Vagina (tissue), 2 donors: ENCODE results near the gene APOBEC3H.

Experiments used
- POLR2AphosphoS5 ChIP-seq, 2 donors: sonication (generic); formaldehyde crosslinking; IDR thresholded peaks; one replicate each; pipeline ENCODE4 v1.9.0; 2017; ENCODE audit warnings: antibody characterized with exemption in 2 of 2, mild to moderate bottlenecking in 2 of 2, low read depth in 1 of 2; ENCODE audit not compliant: insufficient read depth in 1 of 2
- TF ChIP-seq, protein P1 (sequence below), 3 experiments: fragments of 450-650 bp in 2 of 3; fragments of 200-600 bp in 1 of 3; sonication (generic) in 1 of 3; IDR thresholded peaks; one replicate each; pipeline ENCODE4 v1.5.1; 2017 to 2019; ENCODE audit warnings: antibody characterized with exemption in 3 of 3, mild to moderate bottlenecking in 2 of 3, moderate library complexity in 2 of 3

DNA sequence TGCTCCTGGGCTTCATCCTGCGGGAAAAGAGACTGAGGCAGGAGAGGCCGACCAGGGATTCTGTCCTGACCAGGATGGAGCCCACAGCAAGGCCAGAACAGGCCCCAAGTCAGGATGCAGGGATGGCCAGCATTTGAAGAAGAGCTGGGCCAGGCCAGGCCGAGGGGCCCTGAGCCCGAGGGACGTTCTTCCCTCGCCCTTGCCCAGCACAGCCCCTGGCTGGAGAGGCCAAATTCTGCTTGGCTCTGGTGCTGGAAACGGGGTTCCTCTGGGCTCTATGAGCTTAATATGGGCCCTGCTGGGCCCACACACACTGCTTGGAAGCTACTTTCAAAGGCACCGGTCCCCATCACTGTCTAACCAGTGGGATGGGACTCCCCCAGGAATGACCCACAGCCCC, 12.4 kb upstream of the APOBEC3H start:
- TF ChIP-seq, protein P1, sequence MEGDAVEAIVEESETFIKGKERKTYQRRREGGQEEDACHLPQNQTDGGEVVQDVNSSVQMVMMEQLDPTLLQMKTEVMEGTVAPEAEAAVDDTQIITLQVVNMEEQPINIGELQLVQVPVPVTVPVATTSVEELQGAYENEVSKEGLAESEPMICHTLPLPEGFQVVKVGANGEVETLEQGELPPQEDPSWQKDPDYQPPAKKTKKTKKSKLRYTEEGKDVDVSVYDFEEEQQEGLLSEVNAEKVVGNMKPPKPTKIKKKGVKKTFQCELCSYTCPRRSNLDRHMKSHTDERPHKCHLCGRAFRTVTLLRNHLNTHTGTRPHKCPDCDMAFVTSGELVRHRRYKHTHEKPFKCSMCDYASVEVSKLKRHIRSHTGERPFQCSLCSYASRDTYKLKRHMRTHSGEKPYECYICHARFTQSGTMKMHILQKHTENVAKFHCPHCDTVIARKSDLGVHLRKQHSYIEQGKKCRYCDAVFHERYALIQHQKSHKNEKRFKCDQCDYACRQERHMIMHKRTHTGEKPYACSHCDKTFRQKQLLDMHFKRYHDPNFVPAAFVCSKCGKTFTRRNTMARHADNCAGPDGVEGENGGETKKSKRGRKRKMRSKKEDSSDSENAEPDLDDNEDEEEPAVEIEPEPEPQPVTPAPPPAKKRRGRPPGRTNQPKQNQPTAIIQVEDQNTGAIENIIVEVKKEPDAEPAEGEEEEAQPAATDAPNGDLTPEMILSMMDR (IDR thresholded peaks at IDR 0.05), result no peak
- no peak for TF ChIP-seq POLR2AphosphoS5 (IDR thresholded peaks at IDR 0.05; ENCODE audit: insufficient read depth in 1 of 2, low read depth in 1 of 2)
